GM19455 (cell line): ENCODE measurements around the gene TMED8.
"Not testable (repeated sequence)": the region's sequence is repeated elsewhere in the genome, so short reads cannot be mapped to it uniquely, and the experiment has no call there.

Source experiments
- ATAC-seq: cut with Tn5 transposase; IDR thresholded peaks from one replicate; pipeline ENCODE4 v1.9.1; 2021; ENCODE audit not compliant: unreplicated experiment

The TMED8 gene

DNA sequence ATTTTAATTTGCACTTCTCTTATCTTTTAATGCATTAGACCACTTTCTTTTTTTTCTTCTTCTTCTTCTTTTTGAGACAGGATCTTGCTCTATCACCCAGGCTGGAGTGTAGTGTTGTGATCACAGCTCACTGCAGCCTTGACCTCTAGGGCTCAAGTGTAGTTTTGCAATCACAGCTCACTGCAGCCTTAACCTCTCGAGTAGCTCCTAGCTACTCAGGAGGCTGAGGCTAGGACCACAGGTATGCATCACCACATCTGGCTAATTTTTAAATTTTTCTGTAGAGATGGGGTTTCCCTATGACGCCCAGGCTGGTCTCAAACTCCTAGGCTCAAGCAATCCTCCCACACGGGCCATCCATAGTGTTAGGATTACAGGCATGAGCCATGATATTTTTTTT lies 12.7 kb downstream of the TMED8 start:
- ATAC-seq: no peak

DNA sequence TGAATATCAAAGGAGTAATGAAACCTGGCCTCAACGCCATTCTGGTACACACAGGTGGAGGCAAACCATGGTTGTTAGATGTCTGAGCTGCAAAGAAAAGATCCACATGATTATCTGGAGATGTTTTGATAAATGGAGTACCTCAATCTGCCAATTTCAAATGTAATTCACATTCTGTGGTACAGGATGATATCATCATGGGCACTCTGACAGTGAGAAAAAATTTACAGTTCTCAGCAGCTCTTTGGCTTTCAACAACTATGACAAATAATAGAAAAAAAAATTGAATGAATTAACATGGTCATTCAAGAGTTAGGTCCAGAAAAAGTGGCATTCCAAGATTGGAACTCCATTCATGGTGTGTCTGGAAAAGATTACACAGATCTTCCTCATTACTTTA lies 17.3 kb downstream of the TMED8 start:
- ATAC-seq: no peak

DNA sequence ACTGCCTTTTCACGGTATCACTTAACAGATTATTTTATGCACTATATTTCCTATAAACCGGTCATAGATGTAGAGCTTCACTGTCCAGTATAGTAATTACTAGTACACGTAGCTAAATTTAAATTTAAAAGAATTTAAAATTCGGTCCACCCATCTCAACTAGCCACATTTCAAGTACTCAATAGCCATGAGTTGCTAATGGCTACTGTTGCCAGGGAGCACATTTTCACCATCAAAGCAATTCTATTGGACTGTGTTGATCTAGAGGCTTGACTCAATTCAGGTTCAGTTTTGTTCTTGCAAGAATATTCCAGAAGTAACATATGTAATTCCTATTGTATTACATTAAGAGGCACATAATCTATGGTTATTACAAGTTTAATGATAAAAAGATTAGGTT lies 20.0 kb downstream of the TMED8 start:
- no peak for ATAC-seq

DNA sequence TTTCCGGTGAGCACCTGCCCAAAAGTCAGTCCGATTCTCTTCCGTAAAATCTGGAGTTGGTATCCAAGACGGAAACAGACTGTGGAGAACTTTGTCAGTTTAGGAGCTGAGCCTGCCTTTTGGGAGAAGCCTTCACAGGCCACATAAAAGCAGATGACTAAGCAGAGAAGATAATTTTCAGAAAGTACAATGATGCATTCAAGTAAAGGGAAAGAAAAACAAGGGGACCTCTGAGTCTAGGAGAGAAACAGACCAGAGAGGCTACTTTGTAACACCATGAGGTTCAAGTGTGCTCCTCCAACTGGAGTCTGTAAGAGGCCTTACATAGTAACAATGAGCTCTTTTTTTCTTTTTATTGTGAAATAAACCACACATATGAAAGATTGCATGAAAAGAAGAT lies 21.1 kb downstream of the TMED8 start:
- ATAC-seq: no peak

DNA sequence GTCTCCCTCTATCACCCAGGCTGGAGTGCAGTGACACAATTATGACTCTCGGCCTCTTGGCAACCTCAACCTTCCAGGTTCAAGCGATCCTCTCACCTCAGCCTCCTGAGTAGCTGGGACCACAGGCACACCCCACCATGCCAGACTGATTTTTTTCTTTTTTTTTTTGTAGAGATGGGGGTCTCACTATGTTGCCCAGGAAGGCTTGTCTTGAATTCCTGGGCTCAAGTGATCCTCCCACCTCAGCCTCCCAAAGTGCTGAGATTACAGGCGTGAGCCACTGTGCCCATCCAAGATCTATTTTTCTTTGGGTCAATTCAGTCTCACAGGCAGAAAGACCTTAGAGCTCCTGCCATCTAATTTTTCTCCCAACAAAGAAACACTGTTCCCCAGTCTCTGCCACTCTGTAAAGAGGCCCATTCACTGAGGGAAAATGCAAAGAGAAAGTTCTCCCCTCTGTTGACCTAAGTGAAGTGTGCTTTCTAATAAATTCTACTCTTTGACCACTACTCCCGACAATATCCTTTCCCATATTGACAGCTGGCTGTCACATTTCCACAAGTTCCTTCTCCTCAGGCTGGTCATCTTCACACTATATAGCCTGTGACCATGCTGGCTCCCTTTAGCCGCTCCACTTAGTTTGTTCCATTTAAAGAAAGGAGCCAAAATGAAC lies 23.3 kb downstream of the TMED8 start:
- no peak for ATAC-seq

DNA sequence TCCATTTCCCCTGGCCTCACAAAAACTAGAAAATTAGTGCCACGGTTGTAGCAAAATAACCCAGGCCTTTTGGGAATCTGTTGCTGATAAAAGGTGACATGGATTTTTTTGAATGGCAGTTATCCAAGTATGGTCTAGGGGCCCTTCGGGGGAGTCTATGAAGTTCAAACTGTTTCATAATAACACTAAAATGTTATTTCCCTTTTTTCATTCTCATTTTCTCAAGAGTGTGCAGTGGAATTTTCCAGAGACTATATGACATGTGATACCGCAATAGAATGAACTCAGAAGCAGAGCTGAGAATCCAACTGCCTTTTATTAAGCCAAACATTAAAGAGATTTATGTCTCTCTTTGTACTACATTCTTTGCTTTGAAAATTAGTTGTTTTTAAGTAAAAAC lies 29.1 kb downstream of the TMED8 start:
- ATAC-seq: no peak

DNA sequence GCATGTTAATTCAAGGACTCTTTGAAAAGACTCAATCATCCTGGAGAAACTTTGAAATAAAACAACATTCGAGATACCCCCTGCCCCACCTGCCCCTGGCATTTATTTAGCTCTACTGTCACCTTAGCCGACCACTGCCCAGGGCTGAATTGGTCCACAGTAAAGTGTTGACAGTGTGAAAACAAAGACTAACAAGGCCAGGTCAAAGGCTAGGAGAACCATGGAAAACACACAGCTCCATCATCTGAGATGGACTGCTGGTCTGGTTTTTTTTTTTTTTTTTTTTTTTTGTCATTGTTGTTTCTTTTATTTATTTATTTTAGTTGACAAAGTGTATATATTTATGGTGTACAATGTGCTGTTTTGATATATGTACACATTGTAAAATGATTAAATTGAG lies 30.4 kb downstream of the TMED8 start:
- ATAC-seq: no peak

DNA sequence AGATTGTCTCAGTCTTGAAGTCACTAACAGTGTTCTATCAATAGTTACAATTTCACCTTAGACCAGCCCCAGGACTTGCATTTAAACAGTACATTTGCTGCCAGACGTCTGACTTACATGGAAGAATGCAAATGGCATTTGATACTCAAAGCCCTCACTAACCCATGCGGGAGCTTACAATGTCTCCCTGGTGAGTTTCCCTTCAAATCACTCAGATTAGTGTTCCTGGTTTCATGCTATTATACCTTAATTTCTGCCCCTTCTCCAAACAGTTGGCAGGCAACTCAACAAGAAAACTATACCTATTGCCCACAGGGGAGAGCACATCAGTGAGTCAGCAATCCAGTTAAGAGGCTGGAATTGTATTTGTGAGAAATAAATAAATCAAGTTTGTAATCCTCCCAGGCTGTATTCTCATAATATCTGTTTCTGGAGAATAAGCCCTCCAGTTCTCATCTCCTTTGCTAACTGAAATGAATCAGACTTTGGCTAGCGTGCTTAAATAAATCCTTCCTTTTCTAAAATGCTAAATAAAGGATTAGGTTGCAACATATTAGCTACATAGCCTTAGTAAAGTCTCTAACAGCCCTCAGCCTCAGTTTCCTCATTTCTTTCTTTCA lies 32.4 kb downstream of the TMED8 start:
- ATAC-seq: no peak

DNA sequence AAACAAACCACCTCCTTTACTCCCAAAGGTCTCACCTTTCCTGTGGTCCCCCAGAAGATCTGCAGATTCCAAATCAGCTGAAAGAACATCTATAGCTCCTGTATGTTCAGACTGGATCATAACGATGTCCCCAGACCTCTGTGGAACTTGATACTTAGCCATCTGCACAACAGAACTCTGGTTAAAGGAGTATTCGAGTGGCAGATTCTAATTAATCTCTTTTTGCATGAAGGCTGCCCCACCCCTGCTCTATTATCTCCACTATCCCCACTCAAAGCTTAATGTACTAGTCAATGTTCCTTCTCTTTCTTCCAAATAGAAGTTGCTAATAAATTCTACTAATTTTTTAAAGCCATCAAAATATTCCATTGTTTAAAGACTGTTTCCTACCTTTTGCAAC lies 33.2 kb downstream of the TMED8 start:
- ATAC-seq: no peak

DNA sequence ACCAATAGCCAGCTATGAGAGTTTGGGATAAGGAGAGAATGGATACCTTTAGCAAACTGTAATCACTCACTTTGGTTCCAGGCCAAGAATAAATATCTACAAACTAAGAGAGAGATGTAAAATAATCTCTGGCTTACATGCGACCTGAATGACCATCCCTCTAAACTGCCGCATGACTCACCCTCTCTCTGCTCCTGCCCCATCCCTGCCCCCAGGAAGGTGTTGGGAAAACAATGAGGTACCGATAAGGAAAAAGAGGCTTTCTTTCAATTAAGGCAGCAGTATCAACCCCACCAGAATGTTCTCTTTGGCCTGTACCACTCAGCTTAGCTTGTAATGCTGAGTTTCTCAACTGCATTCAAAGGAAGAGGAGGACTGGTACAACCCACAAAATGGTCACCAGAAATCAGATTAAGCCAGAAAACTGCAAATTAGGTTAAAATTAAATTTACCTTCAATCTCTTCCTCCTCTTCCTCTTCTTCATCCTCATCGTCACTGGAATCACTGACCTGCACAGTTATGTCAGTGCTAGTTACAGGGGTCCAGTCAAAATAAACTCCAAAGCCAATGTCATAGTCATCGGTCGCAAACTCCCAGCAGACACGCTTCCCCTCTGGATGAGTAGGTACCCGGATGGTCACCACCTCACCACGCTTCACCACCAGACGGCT lies 34.0 kb downstream of the TMED8 start:
- no peak for ATAC-seq

DNA sequence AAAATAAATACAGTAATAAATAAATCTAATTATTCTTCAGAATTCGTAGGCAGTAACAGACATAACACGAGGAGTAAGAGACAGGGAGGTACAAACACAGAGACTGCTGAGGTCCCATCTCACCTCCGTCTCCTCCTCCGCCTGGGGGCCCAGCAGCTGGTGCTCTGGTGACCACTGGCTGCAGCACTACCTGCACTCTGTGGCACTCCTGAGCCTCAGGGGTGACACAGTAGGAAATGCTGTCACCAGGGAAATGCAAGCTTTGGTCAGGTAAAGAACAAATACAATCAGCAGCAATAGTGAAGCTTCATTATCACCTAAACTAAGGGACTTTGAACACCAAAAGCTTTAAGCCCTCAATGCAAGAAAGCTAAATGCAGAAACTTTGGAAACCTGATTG lies 36.5 kb downstream of the TMED8 start:
- ATAC-seq: no peak

DNA sequence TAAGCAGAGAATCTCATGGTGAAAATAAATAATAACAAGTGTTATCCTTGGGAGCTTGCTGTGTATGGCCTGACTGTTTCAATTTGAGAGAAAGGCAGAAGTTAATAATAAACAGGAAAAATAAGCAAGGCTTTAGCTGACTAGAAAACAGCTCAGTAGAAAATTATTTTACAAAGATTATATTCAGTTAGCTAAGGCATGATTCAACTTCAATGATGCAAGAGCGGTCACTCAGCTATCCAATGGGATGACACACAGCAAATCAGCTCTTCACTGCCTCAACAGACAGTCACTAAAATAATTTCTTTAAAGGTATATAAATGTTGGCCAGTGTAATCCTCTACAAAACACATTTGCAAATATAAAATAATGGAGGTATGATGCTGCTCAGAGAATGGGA lies 37.5 kb downstream of the TMED8 start:
- no peak for ATAC-seq

DNA sequence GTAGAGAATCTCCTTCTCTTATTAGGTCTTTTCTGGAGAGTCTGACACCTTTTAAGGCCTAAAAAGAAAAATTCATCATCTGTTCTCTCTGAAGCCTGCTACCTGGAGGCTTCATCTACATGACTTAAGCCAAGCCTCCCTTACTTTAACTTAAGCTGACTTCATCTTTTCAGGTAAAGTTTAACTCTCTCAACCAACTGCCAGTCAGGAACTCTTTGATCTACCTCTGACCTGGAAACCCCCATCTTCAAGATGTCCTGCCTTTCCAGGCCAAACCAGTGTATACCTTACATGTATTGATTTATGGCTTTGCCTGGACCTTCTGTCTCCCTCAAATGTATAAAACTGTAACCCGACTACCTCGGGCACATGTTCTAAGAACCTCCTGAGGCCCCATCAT lies 38.6 kb downstream of the TMED8 start:
- no peak for ATAC-seq

DNA sequence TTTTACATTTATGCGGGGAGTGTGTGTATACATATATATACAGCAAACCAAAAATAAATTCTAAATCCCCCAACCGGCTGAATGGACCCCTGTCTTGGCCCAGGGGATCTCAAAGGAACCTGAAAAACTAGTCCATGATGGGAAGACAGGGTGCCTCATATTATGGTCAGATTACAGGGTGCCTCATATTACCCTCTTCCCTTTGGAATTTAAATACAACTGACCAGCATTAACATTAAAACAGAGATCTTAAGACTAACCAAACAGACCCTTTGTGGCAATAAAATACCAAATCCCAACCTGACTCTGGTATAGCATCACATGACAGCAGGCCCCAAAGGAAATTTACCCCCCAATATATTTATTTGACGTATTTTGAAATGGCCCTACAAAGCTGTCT lies 39.0 kb downstream of the TMED8 start:
- no peak for ATAC-seq

DNA sequence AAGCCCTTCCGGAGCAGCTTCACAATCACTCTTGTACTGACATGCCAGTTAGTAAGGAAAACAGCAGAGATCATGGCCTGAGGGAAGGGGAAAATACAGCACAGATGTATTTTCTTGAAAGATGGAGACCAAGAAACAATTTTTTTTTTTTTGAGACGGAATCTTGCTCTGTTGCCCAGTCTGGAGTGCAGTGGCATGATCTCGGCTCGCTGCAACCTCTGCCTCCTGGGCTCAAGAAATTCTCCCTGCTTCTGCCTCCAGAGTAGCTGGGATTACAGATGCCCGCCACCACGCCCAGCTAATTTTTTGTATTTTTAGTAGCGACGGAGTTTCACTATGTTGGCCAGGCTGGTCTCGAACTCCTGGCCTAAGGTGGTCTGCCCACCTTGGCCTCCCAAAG lies 39.6 kb downstream of the TMED8 start:
- not testable (repeated sequence) for ATAC-seq

DNA sequence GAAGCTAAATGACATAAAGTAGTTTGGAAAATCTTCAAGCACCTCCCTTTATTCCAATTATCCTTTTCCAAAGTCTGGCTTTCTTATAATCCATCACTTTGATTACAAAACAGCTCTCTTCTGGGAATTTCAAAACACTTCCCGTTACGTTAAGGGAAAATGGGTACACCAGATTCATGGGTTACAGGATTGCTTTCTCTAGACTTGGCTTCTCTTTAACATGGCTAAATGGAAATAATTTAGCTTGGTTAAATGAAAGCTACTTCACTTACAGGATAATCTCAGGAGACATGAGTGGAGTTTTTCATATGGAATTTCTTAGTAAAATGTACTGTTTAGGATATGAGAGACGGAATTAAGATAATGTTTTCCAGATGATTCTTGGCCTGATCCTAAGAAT lies 41.3 kb downstream of the TMED8 start:
- no peak for ATAC-seq

DNA sequence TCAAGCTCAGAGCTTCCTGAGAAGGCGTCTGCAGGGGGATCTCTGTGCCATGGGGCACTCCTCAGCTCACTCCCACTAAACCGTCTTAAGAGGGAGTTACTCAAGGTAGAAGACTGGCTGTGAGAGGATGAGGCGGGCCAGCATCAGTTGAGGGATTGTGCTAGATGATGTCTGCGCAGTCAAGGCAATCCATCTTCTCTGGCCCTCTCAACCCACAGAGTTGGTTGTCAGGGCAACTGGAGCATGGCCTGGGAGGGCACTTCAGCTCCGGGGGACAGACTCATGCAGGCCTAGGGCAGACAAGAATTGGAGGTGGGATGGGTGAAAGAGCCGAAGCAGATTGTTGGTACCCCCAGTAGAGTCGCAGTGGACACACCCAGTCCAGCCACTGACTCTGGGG lies 47.0 kb downstream of the TMED8 start:
- no peak for ATAC-seq

DNA sequence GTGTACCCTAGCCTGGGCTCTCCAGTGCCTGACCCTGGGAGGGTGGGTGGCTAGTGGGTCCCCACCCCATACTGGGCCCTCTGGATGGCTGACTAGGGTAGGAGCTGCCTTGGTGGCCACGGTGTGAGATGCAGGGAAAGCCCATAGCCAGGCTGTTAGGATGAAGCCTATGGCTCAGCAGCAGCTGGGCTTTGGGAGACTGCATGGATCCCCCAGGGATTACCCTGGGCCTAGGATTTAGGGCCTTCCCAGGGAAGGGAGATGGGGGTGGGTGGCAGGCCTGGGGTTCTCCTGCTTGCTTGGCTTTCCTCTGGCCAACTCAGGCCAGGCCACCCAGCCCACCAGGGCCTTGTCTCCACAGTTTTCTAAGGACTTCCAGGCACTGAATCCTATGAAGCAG lies 49.8 kb downstream of the TMED8 start:
- no peak for ATAC-seq

DNA sequence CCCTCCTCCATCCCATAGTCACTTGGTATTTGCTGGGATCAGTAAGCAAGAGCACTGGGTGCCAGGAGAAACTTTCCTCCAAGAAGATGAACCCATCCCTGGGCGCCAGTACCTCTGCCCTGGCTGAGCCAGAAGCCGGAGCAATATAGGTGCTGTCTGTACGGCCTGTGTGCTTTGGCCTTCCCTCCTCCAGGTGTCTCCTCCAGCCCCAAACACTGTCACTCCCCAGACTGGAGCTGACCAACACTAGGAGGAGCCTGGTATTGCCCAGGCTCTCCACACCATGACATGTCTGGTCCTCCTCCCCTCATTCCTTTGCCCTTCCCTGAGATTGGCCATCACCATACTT lies 51.2 kb downstream of the TMED8 start:
- ATAC-seq: no peak

DNA sequence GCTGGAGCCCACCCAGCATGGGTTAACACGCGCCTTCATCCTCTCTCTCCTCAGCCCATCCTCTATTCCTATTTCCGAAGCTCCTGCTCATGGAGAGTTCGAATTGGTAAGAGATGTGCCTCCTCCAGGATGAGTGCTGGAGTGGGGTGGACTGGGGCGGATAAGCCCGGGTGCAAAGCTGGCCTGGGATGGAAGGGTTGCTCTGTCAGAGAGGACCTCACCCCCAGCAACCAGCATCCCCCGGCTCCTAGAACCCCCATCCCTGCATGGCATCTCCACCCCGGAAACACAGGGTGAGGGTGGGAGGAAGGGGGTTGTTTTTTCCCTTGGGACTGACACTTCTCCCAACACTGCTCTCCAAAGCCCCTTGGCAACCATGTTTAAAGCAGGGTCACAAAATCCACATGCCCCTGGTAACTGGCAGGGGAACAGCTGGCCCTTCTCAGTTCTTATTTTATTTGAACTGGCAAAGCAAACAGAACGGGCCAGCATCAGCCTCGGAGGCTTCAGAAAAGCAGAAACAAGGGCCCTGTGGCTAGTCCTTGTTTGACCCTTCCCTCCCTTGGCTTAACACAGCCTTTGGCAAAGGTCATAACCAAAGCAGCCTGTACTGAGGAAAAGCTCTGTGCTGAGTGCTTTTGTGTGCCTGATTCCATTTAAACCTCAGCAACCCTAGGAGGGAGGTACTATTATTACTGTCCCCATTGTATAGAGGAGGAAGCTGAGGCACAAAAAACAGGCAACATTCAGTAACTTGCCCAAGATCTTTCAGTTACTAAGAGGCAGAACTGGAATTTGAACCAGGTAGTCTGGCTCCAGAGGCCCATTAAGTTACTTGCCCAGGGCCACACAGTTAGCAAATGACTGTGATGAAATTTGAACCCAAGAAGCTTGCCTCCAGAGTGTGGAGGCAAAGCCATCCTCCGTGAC lies 51.8 kb downstream of the TMED8 start:
- no peak for ATAC-seq

DNA sequence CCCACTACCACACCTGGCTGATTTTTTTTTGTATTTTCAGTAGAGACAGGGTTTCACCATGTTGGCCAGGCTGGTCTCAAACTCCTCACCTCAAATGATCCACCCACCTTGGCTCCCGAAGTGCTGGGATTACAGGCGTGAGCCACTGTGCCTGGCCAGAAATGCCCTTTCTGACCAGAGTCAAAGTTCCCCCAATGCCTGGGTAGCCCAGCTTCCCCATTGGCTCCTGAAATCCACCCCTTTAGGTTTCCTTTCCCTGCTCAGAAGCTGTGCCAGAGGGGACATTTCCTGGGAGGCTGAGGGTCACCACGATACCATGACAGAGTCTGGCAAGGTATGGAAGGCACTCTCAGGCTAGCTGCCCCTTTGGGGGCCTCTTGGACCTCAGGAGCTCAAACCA lies 52.6 kb downstream of the TMED8 start:
- no peak for ATAC-seq

DNA sequence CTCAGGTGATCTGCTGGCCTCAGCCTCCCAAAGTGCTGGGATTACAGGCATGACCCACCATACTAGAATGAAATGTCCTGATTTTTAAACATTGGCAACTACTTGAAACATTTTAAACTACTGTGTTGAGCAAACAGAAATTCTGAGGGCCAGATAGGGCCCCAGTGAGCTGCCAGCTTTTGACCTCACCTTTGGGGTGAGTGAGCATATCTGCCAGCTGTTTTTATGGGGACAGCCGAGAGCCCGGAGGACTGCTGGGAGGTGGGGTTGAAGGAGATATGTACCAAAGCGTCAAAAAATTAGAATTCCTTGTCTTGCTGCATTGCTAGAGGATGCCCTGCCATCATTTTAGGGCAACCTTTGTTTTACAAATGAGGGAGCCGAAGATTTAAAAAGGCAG lies 53.3 kb downstream of the TMED8 start:
- no peak for ATAC-seq
